HL-60/S4 (cell line): ENCODE data around the gene CCDC28A.

Experiments
- in situ Hi-C: fragments of 300-500 bp; cut with MboI; formaldehyde crosslinking; loops from 2 replicates; pipeline ENCODE4 v1.14.3; 2022; ENCODE audit warnings: low sequenced_read_pairs

Gene CCDC28A

GRCh38 chr6:138787138-138787537 lies 13.6 kb downstream of the CCDC28A start:
- in situ Hi-C loops = no loop called here

- in situ Hi-C loops = no loop called here
These were observed 22.4 kb downstream of the CCDC28A start, which contains the start of gene ECT2L for GRCh38 chr6:138795809-138796603. TSS of gene ECT2L (plus strand) at chr6:138796087. CDS start at chr6:138813275, 17,188 bp downstream.

GRCh38 chr6:138796771-138797170 lies 23.2 kb downstream of the CCDC28A start:
- in situ Hi-C loops = no loop called here

- in situ Hi-C loops = no loop called here
These were observed 24.4 kb downstream of the CCDC28A start for GRCh38 chr6:138797806-138798446.

GRCh38 chr6:138800377-138801150 lies 27.0 kb downstream of the CCDC28A start:
- in situ Hi-C loops = no loop called here

- in situ Hi-C loops = no loop called here
These were observed 29.8 kb downstream of the CCDC28A start for GRCh38 chr6:138803331-138803730.

- in situ Hi-C loops = no loop called here
These were observed 30.3 kb downstream of the CCDC28A start for GRCh38 chr6:138803861-138804260.

- in situ Hi-C loops = no loop called here
These were observed 31.6 kb downstream of the CCDC28A start for GRCh38 chr6:138805016-138805765.

GRCh38 chr6:138806889-138807288 lies 33.3 kb downstream of the CCDC28A start:
- in situ Hi-C loops = no loop called here

- in situ Hi-C loops = no loop called here
These were observed 36.1 kb downstream of the CCDC28A start for GRCh38 chr6:138809677-138810076.

GRCh38 chr6:138811866-138812265 lies 38.3 kb downstream of the CCDC28A start:
- in situ Hi-C loops = no loop called here

- in situ Hi-C loops = no loop called here
These were observed 40.7 kb downstream of the CCDC28A start for GRCh38 chr6:138814179-138814834.

- in situ Hi-C loops = loop anchor here (5.0 kb wide), 1 partner anchor 552 kb away; no protein-coding TSS in a partner anchor
These were observed 41.7 kb downstream of the CCDC28A start for GRCh38 chr6:138815221-138815620.

GRCh38 chr6:138815797-138816528 lies 42.4 kb downstream of the CCDC28A start:
- in situ Hi-C loops = loop anchor here (5.0 kb wide), 1 partner anchor 551 kb away; no protein-coding TSS in a partner anchor

GRCh38 chr6:138817799-138818198 lies 44.2 kb downstream of the CCDC28A start:
- in situ Hi-C loops = loop anchor here (5.0 kb wide), 1 partner anchor 550 kb away; no protein-coding TSS in a partner anchor

- in situ Hi-C loops = loop anchor here (5.0 kb wide), 1 partner anchor 549 kb away; no protein-coding TSS in a partner anchor
These were observed 45.1 kb downstream of the CCDC28A start for GRCh38 chr6:138818496-138819194.

- in situ Hi-C loops = no loop called here
These were observed 48.0 kb downstream of the CCDC28A start for GRCh38 chr6:138821519-138821918.

GRCh38 chr6:138824482-138825144 lies 51.0 kb downstream of the CCDC28A start:
- in situ Hi-C loops = no loop called here
